Neural cell (in vitro differentiated cells): Measurements from ENCODE around the gene MMP28. TPM values are rescaled to one million over a fixed set of nuclear protein-coding genes. Genes with fewer than 3 reads are reported as not detected.

Source experiments
- H2AFZ ChIP-seq: fragments of 200-600, 300-800 bp; sonication (generic), shearing (Covaris generic); 2 replicates; pipeline ENCODE4 v1.6.0; 2014; ENCODE audit warnings: low read depth, mild to moderate bottlenecking, antibody characterized with exemption, low read length, moderate library complexity
- H3F3A ChIP-seq: fragments of 200-600 bp; shearing (Covaris generic); 2 replicates; pipeline ENCODE4 v1.6.1; 2016; ENCODE audit warnings: mild to moderate bottlenecking, moderate library complexity, mixed read lengths, antibody characterized with exemption, low read length; ENCODE audit not compliant: insufficient read depth, poor library complexity, severe bottlenecking
- H3K27ac ChIP-seq: fragments of 200-600, 300-800 bp; sonication (generic), shearing (Covaris generic); 2 replicates; pipeline ENCODE4 v1.5.1; 2014; ENCODE audit warnings: mild to moderate bottlenecking, low read length, moderate library complexity
- H3K27me3 ChIP-seq: fragments of 300-800, 200-600 bp; sonication (generic), shearing (Covaris generic); 2 replicates; pipeline ENCODE4 v1.6.0; 2014; ENCODE audit warnings: mild to moderate bottlenecking, low read depth, low read length, moderate library complexity; ENCODE audit not compliant: insufficient read depth
- H3K36me3 ChIP-seq: fragments of 300-800, 200-600 bp; sonication (generic), shearing (Covaris generic); 2 replicates; pipeline ENCODE4 v1.5.1; 2014; ENCODE audit warnings: mild to moderate bottlenecking, antibody characterized with exemption, low read length, moderate library complexity; ENCODE audit not compliant: insufficient read depth
- H3K4me2 ChIP-seq: fragments of 300-800, 200-600 bp; sonication (generic), shearing (Covaris generic); 2 replicates; pipeline ENCODE4 v1.6.0; 2014; ENCODE audit warnings: mild to moderate bottlenecking, low read length
- H3K4me3 ChIP-seq: fragments of 300-800, 200-600 bp; sonication (generic), shearing (Covaris generic); 2 replicates; pipeline ENCODE4 v1.5.1; 2014; ENCODE audit warnings: mild to moderate bottlenecking, low read length, moderate library complexity
- H3K79me2 ChIP-seq: fragments of 200-600 bp; shearing (Covaris generic); replicated peaks from 2 replicates; pipeline ENCODE4 v1.6.0; 2014; ENCODE audit warnings: mild to moderate bottlenecking, low read length, moderate library complexity; ENCODE audit not compliant: insufficient read depth
- H3K9ac ChIP-seq: fragments of 300-800, 200-600 bp; sonication (generic), shearing (Covaris generic); 2 replicates; pipeline ENCODE4 v1.6.1; 2016; ENCODE audit warnings: mild to moderate bottlenecking, low read length, mixed read lengths
- H3K9me2 ChIP-seq: fragments of 200-600 bp; shearing (Covaris generic); 2 replicates; pipeline ENCODE4 v1.6.1; 2016; ENCODE audit warnings: mild to moderate bottlenecking, low read length, mixed read lengths; ENCODE audit not compliant: insufficient read depth
- H3K9me3 ChIP-seq: fragments of 200-600, 300-800 bp; sonication (generic), shearing (Covaris generic); 2 replicates; pipeline ENCODE4 v1.6.1; 2016; ENCODE audit warnings: mild to moderate bottlenecking, mixed run types, low read length, moderate library complexity, mixed read lengths
- H4K20me1 ChIP-seq: fragments of 200-600 bp; shearing (Covaris generic); 2 replicates; pipeline ENCODE4 v1.6.1; 2016; ENCODE audit warnings: mild to moderate bottlenecking, mixed run types; ENCODE audit not compliant: insufficient read depth
- EP300 ChIP-seq: fragments of 450-650 bp; conservative IDR thresholded peaks from 2 replicates; pipeline ENCODE4 v1.6.1; 2014; ENCODE audit warnings: antibody characterized with exemption, mild to moderate bottlenecking, moderate library complexity; ENCODE audit not compliant: poor library complexity, severe bottlenecking
- EZH2 ChIP-seq: fragments of 200-600, 300-800 bp; shearing (Covaris generic), sonication (generic); IDR thresholded peaks from 2 replicates; pipeline ENCODE4 v1.6.1; 2014; ENCODE audit warnings: antibody characterized with exemption, low read length, borderline replicate concordance, mild to moderate bottlenecking; ENCODE audit not compliant: insufficient read depth, poor library complexity, severe bottlenecking
- MXI1 ChIP-seq: fragments of 450-650 bp; conservative IDR thresholded peaks from 2 replicates; pipeline ENCODE4 v1.6.1; 2014; ENCODE audit warnings: antibody characterized with exemption, mild to moderate bottlenecking; ENCODE audit not compliant: poor library complexity, severe bottlenecking
- POLR2AphosphoS5 ChIP-seq: IDR thresholded peaks from 2 replicates; pipeline ENCODE4 v1.6.1; 2012
- RAD21 ChIP-seq: fragments of 450-650 bp; conservative IDR thresholded peaks from 2 replicates; pipeline ENCODE4 v1.6.1; 2014; ENCODE audit warnings: antibody characterized with exemption, mild to moderate bottlenecking, moderate library complexity
- SMC3 ChIP-seq: fragments of 450-650 bp; conservative IDR thresholded peaks from 2 replicates; pipeline ENCODE4 v1.6.1; 2014; ENCODE audit warnings: antibody characterized with exemption, mild to moderate bottlenecking, moderate library complexity; ENCODE audit not compliant: poor library complexity
- TAF1 ChIP-seq: IDR thresholded peaks from 2 replicates; pipeline ENCODE4 v1.6.1; 2012; ENCODE audit warnings: low read depth
- polyA plus RNA-seq: library from polyadenylated mRNA; depleted of rRNA; stranded (reverse); fragments of >200 nt; gene quantifications from 2 replicates; pipeline ENCODE4 v1.2.3, GENCODE V29; 2014
- TF ChIP-seq, protein P1 (sequence below): fragments of 450-650 bp; IDR thresholded peaks from 2 replicates; pipeline ENCODE4 v1.5.1; 2014; ENCODE audit warnings: antibody characterized with exemption, mild to moderate bottlenecking, moderate library complexity; ENCODE audit not compliant: poor library complexity, severe bottlenecking
- TF ChIP-seq, protein P2 (sequence below): IDR thresholded peaks from 2 replicates; pipeline ENCODE4 v1.6.1; 2012; ENCODE audit warnings: borderline replicate concordance

Gene MMP28
- polyA plus RNA-seq, 1 donor from 2014 or later: 0.31 TPM

GRCh38 chr17:35768797-35769196 lies 26.6 kb downstream of the MMP28 start:
- Histone ChIP-seq H3K9ac (no peak overlapping the region), H2AFZ (no peak overlapping the region), H3K9me2 (no peaks in the 10 kb centered on the region), H3K27ac (no peak overlapping the region), H3K4me2 (no peak overlapping the region), H3K9me3 (no peaks in the 10 kb centered on the region), H4K20me1 (no peaks in the 10 kb centered on the region), H3K79me2 (no peaks in the 10 kb centered on the region), H3K4me3 (no peak overlapping the region), H3K27me3 (no peaks in the 10 kb centered on the region), H3K36me3 (no peaks in the 10 kb centered on the region), H3F3A (no peaks in the 10 kb centered on the region)
- TF ChIP-seq RAD21 (no peak), SMC3 (no peak), EZH2 (no peak), EP300 (no peak), POLR2AphosphoS5 (no peak), TAF1 (no peak), MXI1 (no peak)
- TF ChIP-seq, protein P1, sequence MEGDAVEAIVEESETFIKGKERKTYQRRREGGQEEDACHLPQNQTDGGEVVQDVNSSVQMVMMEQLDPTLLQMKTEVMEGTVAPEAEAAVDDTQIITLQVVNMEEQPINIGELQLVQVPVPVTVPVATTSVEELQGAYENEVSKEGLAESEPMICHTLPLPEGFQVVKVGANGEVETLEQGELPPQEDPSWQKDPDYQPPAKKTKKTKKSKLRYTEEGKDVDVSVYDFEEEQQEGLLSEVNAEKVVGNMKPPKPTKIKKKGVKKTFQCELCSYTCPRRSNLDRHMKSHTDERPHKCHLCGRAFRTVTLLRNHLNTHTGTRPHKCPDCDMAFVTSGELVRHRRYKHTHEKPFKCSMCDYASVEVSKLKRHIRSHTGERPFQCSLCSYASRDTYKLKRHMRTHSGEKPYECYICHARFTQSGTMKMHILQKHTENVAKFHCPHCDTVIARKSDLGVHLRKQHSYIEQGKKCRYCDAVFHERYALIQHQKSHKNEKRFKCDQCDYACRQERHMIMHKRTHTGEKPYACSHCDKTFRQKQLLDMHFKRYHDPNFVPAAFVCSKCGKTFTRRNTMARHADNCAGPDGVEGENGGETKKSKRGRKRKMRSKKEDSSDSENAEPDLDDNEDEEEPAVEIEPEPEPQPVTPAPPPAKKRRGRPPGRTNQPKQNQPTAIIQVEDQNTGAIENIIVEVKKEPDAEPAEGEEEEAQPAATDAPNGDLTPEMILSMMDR: no peak
- TF ChIP-seq, protein P2, sequence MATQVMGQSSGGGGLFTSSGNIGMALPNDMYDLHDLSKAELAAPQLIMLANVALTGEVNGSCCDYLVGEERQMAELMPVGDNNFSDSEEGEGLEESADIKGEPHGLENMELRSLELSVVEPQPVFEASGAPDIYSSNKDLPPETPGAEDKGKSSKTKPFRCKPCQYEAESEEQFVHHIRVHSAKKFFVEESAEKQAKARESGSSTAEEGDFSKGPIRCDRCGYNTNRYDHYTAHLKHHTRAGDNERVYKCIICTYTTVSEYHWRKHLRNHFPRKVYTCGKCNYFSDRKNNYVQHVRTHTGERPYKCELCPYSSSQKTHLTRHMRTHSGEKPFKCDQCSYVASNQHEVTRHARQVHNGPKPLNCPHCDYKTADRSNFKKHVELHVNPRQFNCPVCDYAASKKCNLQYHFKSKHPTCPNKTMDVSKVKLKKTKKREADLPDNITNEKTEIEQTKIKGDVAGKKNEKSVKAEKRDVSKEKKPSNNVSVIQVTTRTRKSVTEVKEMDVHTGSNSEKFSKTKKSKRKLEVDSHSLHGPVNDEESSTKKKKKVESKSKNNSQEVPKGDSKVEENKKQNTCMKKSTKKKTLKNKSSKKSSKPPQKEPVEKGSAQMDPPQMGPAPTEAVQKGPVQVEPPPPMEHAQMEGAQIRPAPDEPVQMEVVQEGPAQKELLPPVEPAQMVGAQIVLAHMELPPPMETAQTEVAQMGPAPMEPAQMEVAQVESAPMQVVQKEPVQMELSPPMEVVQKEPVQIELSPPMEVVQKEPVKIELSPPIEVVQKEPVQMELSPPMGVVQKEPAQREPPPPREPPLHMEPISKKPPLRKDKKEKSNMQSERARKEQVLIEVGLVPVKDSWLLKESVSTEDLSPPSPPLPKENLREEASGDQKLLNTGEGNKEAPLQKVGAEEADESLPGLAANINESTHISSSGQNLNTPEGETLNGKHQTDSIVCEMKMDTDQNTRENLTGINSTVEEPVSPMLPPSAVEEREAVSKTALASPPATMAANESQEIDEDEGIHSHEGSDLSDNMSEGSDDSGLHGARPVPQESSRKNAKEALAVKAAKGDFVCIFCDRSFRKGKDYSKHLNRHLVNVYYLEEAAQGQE: no peak

GRCh38 chr17:35766903-35767510 lies 28.4 kb downstream of the MMP28 start:
- H3K4me3 ChIP-seq: no peak overlapping the region
- no peaks in the 10 kb centered on the region for H3K9me3 ChIP-seq
- no peak overlapping the region for H3K4me2 ChIP-seq
- H3K9me2 ChIP-seq: no peaks in the 10 kb centered on the region
- H3K79me2 ChIP-seq: no peaks in the 10 kb centered on the region
- no peak overlapping the region for H2AFZ ChIP-seq
- H3K27ac ChIP-seq: no peak overlapping the region
- no peaks in the 10 kb centered on the region for H3F3A ChIP-seq
- no peaks in the 10 kb centered on the region for H3K27me3 ChIP-seq
- no peaks in the 10 kb centered on the region for H3K36me3 ChIP-seq
- H4K20me1 ChIP-seq: no peaks in the 10 kb centered on the region
- H3K9ac ChIP-seq: no peak overlapping the region
- TF ChIP-seq SMC3 (no peak), EP300 (no peak), POLR2AphosphoS5 (no peak), TAF1 (no peak), MXI1 (no peak), EZH2 (no peak), RAD21 (peak; percentile 53)
- TF ChIP-seq, protein P2: no peak
- TF ChIP-seq, protein P1: peak; percentile 61
